Prostate gland (tissue), 2 donors: ENCODE measurements around the gene PPP2R5B. TPM values are rescaled to one million over a fixed set of nuclear protein-coding genes. Genes with fewer than 3 reads are reported as not detected.

Source experiments
- DNase-seq: peaks from one replicate; pipeline ENCODE4 v3.0.0-alpha.2; 2019; ENCODE audit warnings: low spot score
- H3K27ac ChIP-seq, 2 donors: fragments of 200-600 bp; sonication (generic); 2 replicates each; pipeline ENCODE4 v1.5.1; 2017 to 2019
- H3K27me3 ChIP-seq: fragments of 200-600 bp; sonication (generic); replicated peaks from 2 replicates; pipeline ENCODE4 v1.5.1; 2019; ENCODE audit not compliant: insufficient read depth
- H3K36me3 ChIP-seq, 2 donors: fragments of 200-600 bp; sonication (generic); 1 replicate in 1 of 2; 2 replicates in 1 of 2; pipeline versions ENCODE4 v1.5.1 to v1.8.1; 2017 to 2019
- H3K4me1 ChIP-seq: fragments of 200-600 bp; sonication (generic); replicated peaks from 2 replicates; pipeline ENCODE4 v1.5.1; 2019
- H3K4me3 ChIP-seq, 2 donors: fragments of 200-600 bp; sonication (generic); 2 replicates each; pipeline ENCODE4 v1.5.1; 2017 to 2019
- H3K9me3 ChIP-seq: fragments of 200-600 bp; sonication (generic); 2 replicates; pipeline ENCODE4 v1.5.1; 2017
- POLR2A ChIP-seq: fragments of 450-650 bp; IDR thresholded peaks from one replicate; pipeline ENCODE4 v1.6.1; 2016; ENCODE audit warnings: antibody characterized with exemption, mild to moderate bottlenecking
- POLR2AphosphoS5 ChIP-seq: sonication (generic); formaldehyde crosslinking; IDR thresholded peaks from one replicate; pipeline ENCODE4 v1.6.1; 2017; ENCODE audit warnings: antibody characterized with exemption
- WGBS: methylation state at CpG from one replicate; pipeline ENCODE4 v1.1.5; 2018; 5-methylcytosine and 5-hydroxymethylcytosine counted together
- intact Hi-C: fragments of 100-400 bp; cut with DNase I; formaldehyde crosslinking; loops from one replicate; pipeline ENCODE4 v1.14.2; 2022
- total RNA-seq, 2 donors: library from RNA; depleted of rRNA; stranded (reverse); fragments of >200 nt; gene quantifications; one replicate each; pipeline ENCODE4 v1.1.0, GENCODE V29; 2016
- TF ChIP-seq, protein P1 (sequence below), 4 experiments: fragments of 200-600 bp in 2 of 4; fragments of 450-650 bp in 2 of 4; sonication (generic) in 2 of 4; IDR thresholded peaks; 1 replicate in 3 of 4; 2 replicates in 1 of 4; pipeline ENCODE4 v1.5.1; 2016 to 2019; ENCODE audit warnings: antibody characterized with exemption in 4 of 4, mild to moderate bottlenecking in 2 of 4, moderate library complexity in 2 of 4

PPP2R5B gene
- total RNA-seq, 2 donors from 2014 or later, result 14.1 to 32.6 TPM

DNA sequence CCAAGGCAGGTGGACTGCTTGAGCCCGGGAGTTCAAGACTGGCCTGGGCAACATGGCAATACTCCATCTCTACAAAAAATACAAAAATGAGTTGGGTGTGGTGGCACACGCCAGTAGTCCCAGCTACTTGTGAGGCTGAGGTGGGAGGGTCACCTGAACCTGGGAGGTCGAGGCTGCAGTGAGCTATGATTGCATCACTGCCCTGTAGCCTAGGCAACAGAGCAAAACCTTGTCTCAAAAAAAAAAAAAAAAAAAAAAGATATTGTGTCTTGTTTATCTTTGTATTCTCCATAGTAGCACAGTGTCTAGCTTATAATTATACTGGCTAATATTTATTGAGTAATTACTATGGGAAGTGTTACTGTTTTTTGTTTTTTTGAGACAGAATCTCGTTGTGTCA is 27.0 kb downstream of the PPP2R5B start:
- Histone ChIP-seq H3K9me3 (no peaks in the 10 kb centered on the region), H3K27me3 (no peaks in the 10 kb centered on the region), H3K4me1 (no peaks in the 10 kb centered on the region), H3K36me3 (no peaks in the 10 kb centered on the region), H3K4me3 (no peak overlapping the region), H3K27ac (no peak overlapping the region)
- intact Hi-C loops, result no loop called here
- DNase-seq, result no peak
- TF ChIP-seq, protein P1, sequence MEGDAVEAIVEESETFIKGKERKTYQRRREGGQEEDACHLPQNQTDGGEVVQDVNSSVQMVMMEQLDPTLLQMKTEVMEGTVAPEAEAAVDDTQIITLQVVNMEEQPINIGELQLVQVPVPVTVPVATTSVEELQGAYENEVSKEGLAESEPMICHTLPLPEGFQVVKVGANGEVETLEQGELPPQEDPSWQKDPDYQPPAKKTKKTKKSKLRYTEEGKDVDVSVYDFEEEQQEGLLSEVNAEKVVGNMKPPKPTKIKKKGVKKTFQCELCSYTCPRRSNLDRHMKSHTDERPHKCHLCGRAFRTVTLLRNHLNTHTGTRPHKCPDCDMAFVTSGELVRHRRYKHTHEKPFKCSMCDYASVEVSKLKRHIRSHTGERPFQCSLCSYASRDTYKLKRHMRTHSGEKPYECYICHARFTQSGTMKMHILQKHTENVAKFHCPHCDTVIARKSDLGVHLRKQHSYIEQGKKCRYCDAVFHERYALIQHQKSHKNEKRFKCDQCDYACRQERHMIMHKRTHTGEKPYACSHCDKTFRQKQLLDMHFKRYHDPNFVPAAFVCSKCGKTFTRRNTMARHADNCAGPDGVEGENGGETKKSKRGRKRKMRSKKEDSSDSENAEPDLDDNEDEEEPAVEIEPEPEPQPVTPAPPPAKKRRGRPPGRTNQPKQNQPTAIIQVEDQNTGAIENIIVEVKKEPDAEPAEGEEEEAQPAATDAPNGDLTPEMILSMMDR (IDR thresholded peaks at IDR 0.05), result no peak
- TF ChIP-seq POLR2AphosphoS5 (no peak), POLR2A (no peak)
- 71% methylated on average over 4 of the region's 4 CpGs for WGBS

DNA sequence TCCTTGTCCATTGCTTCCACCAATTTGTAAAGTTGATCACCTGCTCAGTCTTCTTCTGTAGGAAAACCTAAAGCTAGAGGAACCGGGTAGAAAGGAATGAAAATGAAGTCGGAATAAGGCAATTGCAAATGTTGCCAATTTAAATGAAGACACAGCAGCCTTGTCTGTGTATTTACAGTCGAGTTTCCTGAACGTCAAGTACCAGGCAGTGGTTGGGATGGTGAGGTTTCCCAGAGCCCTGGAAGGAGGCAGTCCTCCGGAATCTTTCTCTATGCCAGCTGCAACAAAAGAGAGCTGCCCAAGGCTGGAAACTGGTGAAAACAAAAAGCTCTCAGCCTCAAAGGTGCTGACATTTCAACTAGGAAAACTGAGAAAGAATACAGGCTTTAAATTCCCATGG is 29.7 kb downstream of the PPP2R5B start:
- Histone ChIP-seq H3K9me3 (no peaks in the 10 kb centered on the region), H3K4me1 (no peaks in the 10 kb centered on the region), H3K4me3 (no peak overlapping the region), H3K27me3 (no peaks in the 10 kb centered on the region), H3K36me3 (no peaks in the 10 kb centered on the region), H3K27ac (no peak overlapping the region)
- DNase-seq, result no peak
- WGBS, result 41% methylated on average over 5 of the region's 5 CpGs
- TF ChIP-seq POLR2AphosphoS5, result no peak
- TF ChIP-seq, protein P1 (IDR thresholded peaks at IDR 0.05), result no peak
- intact Hi-C loops, result no loop called here

DNA sequence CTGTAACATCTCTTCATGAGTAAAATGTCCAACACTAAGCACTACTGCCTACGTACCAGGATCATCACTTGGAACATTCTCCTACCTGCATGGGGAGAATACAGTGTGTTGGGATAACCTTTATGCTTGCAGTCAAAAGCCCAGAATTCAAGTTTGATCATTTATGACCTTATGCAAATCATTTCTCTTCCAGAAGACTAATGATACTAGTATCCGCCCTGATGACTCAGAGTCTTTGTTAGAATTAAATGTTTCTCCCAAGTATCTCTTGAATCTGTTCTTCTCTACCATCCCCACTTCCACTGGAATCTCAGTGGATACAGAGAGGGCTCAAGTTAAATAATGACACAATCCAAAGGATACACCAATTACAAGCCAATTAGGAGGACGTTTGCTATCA is 35.0 kb downstream of the PPP2R5B start:
- Histone ChIP-seq H3K4me1 (no peaks in the 10 kb centered on the region), H3K36me3 (no peaks in the 10 kb centered on the region), H3K27me3 (no peaks in the 10 kb centered on the region), H3K9me3 (no peaks in the 10 kb centered on the region), H3K4me3 (no peak overlapping the region), H3K27ac (no peak overlapping the region)
- WGBS, result 65% methylated on average over 3 of the region's 3 CpGs
- intact Hi-C loops, result no loop called here
- no peak for DNase-seq
- TF ChIP-seq POLR2A, result no peak

DNA sequence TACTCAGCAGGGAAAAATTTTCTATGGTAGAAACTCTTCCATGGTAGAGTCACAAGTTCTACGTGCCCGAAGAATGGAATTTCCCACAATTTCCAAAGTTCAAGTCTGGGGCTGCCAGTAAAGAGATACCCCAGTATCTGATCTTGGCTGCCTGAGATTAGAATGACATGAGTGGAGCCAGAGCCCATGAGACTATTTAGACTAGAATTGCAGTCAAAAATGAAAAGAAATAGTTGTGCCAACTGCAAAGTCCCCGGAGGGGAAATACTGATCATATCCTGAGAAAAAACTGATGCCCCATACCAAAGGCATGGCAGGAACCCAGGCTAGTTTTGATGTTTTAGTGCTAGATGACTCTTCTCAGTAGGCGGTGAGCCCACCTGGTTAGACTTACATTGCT is 36.2 kb downstream of the PPP2R5B start:
- Histone ChIP-seq H3K4me3 (no peak overlapping the region), H3K36me3 (no peaks in the 10 kb centered on the region)
- 16% methylated on average over 4 of the region's 4 CpGs for WGBS

DNA sequence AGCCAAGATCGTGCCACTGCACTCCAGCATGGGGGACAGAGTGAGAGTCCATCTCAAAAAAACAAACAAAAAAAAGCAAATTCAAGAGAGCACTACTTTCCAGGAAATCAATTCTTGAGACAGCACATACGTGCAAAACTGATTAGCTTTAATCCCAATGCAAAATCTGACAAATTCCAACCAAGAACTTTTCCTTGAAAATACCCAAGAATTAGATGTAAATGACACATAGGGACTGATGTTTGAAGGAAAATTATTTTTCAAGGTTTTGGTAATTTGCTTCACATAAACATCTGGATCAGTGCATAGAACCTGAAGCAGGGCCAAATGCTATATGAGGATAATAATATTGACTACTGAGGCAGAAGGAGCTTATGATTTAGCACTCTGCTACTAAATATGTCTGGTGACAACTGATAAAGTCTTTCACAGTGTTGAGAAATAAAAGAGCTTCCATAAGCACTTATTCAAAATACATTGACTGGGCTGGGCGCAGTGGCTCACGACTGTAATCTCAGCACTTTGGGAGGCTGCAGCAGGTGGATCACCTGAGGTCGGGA is 38.7 kb downstream of the PPP2R5B start:
- TF ChIP-seq POLR2AphosphoS5 (no peak), POLR2A (no peak)
- TF ChIP-seq, protein P1 (IDR thresholded peaks at IDR 0.05), result no peak
- Histone ChIP-seq H3K27me3 (no peaks in the 10 kb centered on the region), H3K36me3 (no peaks in the 10 kb centered on the region), H3K27ac (no peak overlapping the region), H3K9me3 (no peaks in the 10 kb centered on the region), H3K4me1 (no peaks in the 10 kb centered on the region), H3K4me3 (no peak overlapping the region)
- WGBS, result 82% methylated on average over 5 of the region's 5 CpGs
- DNase-seq, result no peak
- intact Hi-C loops, result no loop called here

More for the DNA sequence above, 36.2 kb downstream of the PPP2R5B start:
- Histone ChIP-seq H3K27me3 (no peaks in the 10 kb centered on the region), H3K4me1 (no peaks in the 10 kb centered on the region), H3K9me3 (no peaks in the 10 kb centered on the region), H3K27ac (no peak overlapping the region)
- no peak for DNase-seq
- no peak for TF ChIP-seq POLR2A
- TF ChIP-seq, protein P1 (IDR thresholded peaks at IDR 0.05), result no peak
- TF ChIP-seq POLR2AphosphoS5, result no peak
- intact Hi-C loops, result no loop called here
